Stimulated activated CD4-positive, alpha-beta T cell treated with anti-CD3 and anti-CD28 coated beads, Interleukin-15, amount 100 ng/mL, for 24 hours (primary cell): ENCODE measurements around the gene PLEKHM1.
A peak's percentile ranks its signal among the peaks of the same experiment; 100 is the strongest.

ENCODE experiments used
- DNase-seq: peaks from one replicate; pipeline ENCODE4 v3.0.0-alpha.2; 2020

PLEKHM1 gene

DNA sequence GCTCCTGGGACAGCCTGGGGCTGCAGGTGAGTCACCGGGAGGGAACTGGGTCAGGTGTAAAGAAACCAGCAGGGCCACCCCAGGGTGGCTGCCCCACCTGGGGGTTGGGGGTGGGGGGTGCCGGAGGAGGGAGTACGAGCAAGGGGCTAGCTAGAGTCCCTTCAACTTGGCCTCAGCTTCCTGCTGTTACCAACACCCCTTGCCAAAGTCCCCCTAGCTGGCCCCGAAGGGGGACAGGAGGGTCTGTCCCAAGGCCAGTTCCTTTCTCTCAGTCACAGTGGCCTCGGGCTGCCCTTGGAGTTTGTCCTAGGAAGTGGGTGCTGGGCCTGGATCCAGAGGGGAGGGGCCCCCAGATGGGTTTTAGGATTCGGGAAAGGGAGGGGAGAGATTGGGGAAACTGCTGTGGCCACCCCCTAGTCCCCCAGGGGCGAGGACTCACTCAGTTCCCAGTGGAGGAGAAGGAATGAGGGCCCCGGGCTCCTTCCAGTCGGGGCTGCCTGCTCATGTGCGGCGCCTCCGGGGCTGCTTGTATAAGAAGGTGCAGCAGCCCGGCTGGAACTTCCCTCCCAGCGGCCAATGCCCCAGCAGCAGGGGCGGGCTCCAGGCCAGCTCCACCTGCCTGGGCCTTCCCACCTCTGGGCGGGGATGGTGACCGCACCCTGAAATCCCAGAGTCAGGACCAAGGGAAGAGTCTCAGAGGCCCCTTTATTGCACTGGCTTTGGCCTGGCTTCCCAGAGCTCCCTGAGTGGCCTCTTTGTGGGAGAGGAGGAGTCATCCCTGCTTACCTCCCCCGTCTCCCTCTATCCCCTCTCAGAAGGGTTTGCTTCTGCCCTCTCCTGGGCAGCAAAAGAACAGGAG is 65.2 kb downstream of the PLEKHM1 start:
- no peak for DNase-seq

DNA sequence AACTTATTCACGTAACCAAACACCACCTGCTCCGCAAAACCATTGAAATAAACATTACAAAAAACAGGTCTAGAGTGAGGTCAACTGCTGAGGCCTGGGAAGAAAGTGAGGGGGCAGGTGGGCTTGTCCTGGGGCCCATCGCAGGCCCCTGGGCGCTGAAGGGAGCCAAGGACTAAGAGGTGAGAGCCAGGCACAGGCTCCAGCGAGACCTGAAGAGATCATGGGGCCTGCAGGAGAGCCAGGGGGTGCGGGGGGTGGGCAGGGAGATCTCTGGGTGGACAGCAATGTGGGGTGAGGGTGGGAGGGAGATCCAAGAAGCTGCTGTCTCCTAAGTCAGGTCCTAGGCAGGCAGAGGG is 65.8 kb downstream of the PLEKHM1 start:
- no peak for DNase-seq

DNA sequence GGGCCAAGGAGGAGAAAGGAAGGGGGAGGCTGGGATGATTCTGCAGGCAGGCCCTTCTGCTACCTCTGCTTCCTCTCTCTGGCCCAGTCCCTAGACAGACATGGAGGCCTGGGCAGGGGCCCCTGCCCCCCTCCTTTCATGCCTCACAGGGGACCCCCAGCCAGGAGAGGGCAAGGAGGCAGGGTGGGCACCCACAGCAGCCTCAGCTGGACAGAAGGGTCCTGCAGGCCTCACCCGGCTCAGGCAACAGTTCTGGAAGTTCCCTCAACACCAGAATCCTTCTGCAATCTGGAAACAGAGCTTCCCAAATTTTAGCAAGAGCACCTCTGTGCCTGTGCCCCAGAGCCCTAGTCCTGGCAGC is 66.6 kb downstream of the PLEKHM1 start:
- DNase-seq = no peak

DNA sequence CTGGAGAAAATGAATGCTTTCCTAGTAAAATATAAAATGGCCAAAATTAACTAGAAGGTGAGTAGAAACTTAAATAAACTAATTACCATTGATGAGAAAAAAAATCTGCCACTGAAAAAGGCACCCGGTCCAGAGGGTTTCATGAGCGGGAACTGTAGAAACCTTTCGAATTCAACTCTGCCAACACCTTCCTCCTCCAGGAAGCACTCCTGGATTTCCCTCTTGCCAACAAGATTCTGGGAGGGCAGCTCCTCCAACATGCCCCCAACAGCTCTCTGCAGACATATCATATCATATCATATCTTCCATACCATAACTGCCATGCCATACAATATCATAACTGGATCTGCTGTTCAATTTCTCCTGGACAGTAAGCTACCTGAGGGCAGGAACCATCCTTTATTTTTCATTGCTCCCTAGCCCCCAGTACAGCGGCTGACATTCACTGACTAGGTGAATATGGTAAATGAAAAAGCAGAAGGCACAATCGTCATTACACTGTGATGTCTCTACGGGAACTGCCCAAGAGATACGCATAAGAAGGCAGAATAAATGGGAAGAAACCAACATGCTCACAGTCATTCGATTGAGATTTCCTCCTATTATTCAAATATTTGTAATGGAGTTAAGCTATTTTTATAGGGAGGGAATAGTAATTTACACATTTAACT is 67.1 kb downstream of the PLEKHM1 start:
- DNase-seq = no peak

DNA sequence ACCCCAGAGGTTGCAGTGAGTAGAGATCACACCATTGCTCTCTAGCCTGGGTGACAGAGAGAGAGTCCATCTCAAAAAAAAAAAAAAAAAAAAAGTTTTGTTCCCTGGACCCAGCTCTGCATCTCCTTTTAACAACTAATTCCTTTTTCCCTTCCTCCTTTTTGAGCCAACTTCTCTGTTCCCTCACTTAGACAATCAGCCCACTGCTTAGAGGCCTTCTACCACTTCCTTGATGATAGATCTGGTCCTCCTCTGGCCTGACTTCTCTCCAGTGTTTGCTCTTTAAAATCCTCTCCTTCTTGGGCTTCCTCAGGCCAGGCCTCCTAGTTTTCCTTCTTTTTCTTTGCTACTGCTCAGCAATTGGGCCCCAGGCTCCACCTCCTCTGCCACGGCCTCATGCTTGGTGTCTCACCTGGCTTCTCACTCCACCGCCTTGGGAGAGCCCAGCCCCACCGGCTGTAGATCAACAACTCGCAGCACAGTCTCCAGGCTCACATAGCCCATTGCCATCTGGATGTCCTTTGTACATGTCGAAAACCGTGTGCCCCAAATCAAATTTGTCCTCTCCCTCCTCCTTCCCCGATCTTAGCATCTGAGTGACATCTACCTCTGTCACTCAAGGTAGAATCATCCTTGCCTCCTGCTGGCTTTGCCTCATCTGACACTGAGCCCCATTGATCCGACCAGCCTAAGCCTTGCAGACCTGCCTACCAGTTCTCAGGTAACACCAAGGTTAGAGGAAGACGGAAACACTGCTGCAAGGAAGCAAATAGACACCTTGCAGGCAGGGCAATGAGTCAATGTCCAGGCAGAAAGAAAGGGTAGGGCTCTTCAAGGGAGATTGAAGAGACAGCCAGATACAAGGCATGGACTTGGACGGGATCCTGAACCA is 75.3 kb downstream of the PLEKHM1 start:
- DNase-seq = no peak

DNA sequence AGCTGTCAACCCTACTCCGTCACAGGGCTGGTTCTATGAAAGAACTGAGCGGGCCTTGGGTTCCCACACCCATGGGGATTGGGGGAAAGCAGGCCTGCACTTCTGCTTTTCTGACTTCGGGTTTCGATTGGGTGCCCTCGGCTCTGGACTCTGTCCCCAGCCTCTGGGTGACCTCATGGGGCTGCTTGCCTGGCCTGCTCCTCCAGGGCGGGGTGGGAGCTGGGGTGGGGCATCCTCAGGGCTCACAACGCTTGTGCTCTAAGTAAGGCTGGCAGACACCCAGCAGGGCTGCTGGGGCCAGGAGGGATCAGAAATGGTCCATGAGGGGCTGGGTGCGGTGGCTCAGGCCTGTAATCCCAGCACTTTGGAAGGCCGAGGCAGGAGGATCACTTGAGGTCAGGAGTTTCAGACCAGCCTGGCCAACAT is 77.0 kb downstream of the PLEKHM1 start:
- DNase-seq = no peak

DNA sequence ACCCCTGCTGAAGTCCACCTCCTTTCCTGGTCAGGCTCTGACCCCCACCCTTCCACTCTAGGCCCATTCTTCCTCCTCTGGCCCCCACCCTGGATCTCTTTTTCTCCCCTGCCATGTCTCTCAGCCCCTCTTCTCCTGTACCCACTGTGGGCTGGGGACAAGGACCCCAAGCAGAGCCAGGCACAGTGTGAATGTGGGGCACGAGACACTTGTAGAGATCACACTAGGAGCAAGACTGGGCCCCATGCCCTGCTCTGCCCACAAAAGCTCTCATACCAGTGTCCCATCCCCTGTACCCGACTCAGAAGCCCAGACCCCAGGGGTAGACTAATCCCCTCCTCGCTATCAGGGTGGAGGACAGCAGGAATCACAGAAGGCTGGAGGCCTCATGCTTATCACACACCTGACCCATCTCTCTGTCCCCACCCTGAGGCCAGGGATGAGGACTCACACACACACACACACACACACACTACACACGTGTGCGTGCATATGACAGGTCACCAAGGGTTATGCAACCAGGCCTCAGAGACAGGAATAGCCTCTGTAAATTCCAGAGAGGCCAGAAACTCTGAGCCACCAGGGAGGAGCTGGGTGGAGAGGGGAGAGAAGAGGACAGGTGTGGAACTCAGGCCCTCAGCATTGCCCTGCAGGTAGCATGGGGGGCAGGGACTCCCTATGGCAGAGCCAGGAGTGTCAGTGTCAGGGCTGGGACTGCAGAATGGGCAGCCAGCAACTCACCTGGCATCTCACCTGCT is 79.0 kb downstream of the PLEKHM1 start:
- DNase-seq = no peak

DNA sequence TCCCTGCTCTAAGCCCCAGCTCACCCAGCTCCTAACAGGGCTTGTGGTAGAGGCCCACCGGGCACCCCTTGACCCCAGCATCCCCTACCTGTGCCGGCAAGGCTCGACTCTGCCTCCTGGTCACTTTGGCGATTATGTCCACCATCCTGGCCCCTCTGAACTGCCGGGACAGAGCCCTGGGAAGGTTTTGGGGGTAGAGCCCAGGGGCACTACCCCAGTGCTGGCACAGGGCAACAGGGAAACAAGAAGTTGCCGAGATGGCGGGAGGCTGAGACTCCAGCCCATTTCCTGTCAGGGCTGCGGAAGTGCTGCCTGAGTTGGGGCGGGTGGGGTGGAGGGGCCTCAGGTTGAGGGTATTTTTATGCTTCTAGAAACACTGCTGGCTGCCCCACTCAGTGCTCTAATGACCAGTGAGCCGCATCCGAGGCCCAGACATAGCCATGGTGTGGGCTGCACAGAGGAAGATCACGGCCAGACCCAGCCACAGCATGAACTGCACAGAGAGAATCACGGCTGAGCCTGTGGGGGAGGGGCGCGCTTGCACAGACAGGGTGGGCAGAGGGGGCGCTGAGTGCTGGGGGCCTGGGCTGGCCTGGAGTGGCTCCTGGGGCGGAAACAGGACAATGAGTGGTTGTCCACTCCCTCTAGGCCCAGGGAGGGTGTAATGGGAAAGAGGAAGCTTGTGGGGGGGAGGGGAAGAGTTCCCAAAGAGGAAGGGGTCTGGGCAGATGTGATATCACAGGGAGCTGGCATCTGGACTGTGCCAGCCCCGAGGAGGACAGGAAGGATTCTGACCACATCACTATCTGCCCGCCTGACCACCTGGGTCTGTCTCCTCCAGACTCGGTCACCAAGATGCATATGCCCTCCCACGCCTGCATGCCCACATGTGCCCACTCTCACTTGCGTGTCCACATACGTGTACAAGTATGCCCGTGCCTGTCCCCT is 80.1 kb downstream of the PLEKHM1 start:
- DNase-seq = peak; percentile 75

DNA sequence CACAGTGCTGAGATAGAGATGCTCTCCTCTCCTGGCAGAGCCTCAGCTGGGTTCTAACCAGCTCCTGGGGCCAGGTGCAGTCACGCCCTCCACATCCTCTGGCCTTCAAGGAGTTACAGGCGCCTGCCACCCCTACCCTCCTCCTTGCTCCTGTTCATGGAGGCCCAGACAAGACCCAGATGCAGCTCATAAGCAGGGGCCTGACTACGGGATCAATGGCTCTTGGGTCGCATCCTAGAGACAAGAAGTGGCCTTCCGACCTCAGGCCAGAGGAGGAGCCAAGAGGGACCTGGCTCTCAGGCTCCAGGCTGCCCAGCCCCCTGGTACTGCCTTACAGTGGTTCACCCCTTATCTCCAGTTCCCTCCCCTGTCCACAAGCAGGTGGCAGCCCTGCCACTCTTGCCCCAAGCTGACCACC is 80.9 kb downstream of the PLEKHM1 start:
- peak; percentile 29 for DNase-seq

DNA sequence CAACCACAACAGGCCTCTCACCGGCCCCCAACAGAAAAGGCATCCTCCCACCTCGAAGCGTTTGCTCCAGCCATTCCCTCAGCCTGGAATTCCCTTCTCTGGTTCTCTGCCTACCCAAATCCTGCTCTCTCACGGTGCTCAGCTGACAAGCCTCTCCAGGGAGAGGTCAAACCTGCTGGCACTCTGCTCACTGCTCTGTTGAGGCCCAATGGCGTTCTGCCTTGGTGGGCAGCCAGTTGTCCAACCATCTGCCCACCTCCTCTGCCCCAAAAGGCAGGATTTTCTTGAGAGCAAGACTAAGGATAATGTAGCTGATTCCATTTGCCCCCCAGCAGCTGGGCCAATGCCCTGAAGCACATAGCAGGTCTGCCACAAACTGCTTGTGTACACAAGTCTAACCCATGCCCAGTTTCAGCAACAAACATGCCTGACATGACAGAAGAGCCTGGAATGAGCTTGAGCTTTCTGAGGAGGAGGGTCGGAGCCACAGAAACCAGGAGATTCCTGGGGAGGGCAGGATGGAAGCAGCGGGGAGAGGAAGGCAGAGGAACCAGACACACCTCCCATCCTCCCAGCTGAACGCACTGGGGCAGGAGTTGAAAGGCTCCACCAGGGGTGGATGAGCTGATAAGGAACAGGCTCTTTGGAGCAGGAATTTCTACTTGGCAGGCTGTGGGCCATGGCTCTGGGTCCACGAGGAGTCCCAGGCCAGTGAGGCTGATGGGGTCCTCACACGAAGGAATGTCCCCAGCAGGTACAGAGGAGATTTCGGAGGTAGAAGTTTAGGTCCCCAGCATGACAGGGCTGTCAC is 81.7 kb downstream of the PLEKHM1 start:
- no peak for DNase-seq

DNA sequence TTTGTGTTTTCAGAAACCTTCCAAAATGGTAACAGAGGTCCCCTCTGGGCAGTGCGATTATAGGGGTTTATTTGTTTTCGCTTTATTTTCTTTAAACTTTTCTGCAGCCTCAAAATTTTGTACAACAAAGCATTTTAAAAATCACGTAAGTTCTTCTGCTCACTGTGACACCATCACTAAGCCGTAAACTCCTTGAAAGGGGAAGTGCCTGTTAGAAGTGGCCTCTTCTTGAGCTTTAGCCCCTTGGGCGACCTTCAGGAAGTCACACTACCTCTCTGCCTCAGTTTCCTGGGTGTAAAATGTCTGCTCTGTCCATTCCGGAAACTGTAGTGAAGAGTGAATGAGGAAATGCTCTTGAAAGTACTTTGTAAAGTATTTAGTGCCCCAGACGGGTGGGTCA is 84.4 kb downstream of the PLEKHM1 start:
- DNase-seq = no peak

DNA sequence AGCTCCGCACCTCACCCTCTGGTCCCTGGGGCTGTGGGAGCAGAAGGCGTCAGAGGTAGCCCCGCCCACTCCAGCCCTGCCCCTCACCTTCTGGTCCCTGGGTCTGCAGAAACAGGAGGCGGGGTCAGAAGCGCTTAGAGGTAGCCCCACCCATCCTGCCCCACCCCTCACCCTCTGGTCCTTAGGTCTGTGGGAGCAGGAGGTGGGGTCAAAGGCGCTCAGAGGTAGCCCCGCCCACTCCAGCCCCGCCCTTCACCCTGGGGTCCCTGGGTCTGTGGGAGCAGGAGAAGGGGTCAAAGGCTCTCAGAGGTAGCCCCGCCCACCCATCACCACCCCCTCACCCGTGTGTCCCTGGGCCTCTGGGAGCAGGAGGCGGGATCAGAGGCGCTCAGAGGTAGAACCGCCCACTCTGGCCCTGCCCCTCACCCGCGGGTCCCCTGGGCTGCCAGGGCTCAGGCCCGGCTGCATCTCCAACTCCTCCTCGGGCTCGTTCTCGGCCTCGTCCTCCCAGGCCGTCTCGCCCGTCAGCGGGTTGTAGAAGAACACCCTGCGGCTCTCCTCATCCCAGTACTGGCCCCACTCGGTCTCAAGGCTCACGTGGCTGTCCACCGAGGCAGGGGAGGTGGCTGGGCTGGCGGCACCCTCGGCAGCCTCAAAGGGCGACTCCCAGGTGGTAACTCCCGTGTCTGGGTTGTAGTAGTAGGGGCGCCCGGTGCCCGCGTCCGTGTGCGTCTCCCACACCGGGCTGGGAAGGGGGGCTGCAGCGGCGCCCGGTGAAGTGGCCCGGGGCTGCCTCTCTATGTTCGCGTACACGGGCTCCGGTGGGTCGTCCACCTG is 85.1 kb downstream of the PLEKHM1 start:
- DNase-seq = peak; percentile 40

DNA sequence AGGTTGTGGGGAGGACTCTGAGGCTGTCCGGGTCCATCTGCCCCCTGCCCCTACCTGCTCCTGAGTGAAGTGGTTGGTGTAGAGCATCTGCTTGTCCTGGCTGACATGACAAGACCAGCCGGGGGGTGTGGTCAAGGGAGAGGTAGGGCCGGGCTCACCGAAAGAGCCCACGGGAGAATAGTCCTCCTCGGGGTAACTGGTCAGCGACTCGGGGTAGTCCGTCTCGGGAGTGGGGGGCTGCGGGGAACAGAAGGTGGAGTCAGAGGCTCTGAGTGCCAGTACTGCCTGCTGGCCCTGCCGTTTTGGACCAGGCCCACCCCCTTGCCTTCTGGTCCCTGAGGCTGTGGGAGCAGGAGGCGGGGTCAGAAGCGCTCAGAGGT is 85.7 kb downstream of the PLEKHM1 start:
- DNase-seq = no peak

DNA sequence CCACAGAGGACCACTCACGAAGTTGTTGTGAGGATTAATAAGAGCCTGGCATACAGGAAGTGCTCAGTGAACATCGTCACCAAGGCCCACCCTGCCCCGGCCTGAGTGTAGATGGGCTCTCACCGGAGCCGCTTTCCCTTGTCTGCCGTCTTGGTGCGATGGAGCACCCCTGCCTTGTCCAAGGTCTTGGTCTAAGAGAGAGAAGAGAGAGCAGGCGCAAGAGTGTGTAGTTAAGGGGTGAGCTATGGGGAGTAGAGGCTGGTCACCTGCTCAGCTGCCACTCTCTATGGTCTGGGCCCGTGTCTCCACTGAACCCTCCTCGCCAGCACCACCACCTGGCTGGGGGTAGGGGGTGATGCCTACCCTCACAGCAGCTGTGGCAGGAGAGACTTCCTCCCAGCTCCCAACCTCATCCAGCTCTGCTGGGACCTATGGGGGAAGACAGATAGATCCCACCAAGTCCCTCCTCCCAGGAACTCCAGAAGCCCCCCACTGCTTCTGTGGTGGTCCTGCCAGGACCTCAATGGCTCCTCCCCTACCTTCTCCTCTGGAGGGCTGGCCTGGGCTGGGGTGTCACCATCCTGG is 86.5 kb downstream of the PLEKHM1 start:
- no peak for DNase-seq

DNA sequence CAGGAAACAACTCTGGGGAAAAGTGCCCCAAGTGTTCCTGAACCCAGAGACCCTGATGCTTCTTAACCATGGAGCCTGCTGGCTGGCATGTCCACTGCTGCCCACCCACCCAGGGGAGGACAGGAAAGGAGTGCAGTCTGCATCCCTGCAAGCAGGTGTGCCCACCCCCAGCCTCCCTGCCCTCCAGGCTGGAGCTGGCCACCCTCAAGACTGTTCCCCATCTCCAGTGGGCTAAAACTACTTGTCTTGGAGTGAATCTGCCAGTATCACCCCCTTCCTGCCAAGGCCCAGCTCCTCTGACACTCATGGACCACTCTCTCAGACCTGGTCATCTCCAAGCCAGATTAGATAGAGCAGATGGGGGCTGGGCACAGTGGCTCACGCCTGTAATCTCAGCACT is 87.6 kb downstream of the PLEKHM1 start:
- no peak for DNase-seq

DNA sequence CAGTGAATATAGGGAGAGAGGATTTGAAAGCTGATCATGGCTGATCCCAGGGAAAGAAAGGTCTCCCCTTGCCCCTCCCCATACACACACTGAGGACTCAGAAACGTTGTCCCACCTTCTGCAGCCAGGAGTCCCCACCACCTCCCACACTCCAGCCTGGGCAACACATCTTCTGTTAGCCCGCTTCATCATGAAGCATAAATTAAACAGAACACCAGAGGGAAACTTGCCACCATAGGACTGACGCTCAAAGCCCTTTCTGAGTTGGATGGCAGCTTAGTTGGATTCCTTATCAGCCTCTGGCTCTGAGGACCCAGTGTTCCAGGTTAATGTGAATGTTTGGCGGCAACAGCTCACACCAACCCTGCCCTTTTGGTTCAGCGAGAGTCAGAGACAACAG is 91.7 kb downstream of the PLEKHM1 start:
- no peak for DNase-seq

DNA sequence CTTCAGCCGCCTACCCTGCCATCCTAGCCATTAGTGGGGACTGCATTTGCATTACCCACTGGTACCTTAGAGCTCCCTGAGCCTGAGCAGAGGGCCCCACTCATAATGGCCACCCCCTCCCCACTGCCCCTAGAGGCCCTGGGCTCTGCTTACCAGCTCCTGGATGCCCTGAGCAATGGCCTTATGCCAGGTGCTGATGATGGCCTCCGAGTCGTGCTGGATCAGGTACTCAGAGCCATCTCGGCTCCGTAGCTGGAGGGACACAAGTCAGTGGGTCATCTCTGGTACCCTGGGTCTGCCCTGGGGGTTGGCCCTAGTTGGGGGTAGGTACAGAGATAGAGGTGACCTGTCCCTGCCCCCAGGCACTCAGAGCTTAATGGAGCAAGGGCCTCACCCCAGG is 92.7 kb downstream of the PLEKHM1 start:
- DNase-seq = no peak

DNA sequence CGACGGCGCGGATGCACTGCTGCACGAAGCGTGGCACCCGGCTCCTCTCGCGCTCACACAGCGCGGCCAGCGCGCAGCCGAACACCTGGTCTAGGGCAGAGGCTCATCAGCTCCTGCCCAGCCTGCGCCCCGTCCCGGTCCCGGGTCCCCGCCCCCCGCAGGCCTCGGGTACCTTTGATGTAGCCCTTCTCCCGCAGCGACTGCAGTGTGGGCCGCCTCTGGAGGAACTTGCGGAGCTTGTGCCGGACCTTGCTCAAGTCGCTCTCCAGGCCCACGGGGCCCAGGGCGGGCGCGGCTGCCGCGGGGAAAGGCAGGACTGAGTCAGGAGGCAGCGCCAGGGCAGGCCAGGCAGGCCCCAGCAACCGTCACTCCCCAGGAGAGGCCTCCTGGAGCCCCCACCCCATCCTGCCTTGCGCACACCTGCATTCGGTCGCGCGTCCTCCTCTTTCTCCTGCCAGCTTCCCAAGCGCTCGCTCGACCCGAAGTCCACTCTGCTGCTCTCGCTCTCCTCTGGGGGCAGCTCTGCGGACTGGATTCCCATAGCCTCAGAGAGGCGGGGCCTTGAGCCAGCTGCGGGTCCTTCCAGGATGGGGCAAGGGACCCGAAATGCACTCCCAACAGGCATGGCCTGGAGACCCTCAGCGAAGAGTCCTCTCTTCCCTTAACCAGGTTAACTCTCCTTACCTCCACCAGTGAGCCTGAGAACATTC is 93.9 kb downstream of the PLEKHM1 start:
- DNase-seq = no peak
